MCF 10A (cell line): ENCODE data around the gene NUP62. TPM values are rescaled to one million over a fixed set of nuclear protein-coding genes. Genes with fewer than 3 reads are reported as not detected.

Experiments
- BruUV-seq: library from RNA; stranded (reverse); fragments of 400-500 nt; replicated peaks from 2 replicates; lab custom pipeline; 2021; lab: Mats Ljungman, UMichigan
- CTCF ChIA-PET: fragments of 300-600 bp; sonication (Branson Sonifier 250); formaldehyde crosslinking; extraction: SDS; loops from one replicate; lab custom pipeline; 2021; ENCODE audit warnings: antibody characterized with exemption, inconsistent platforms; lab: Yijun Ruan, JAX
- POLR2A ChIA-PET: fragments of 300-600, 350-650 bp; sonication (Branson Sonifier 250); formaldehyde crosslinking; extraction: SDS; loops from one replicate; lab custom pipeline; 2020; ENCODE audit warnings: antibody characterized with exemption, inconsistent platforms; lab: Yijun Ruan, JAX
- DNase-seq: peaks from one replicate; pipeline ENCODE4 v3.0.0-alpha.2; 2018; ENCODE audit not compliant: unreplicated experiment
- H3K27ac Mint-ChIP-seq: one replicate; pipeline ENCODE4 v1.8.0; 2022; ENCODE audit warnings: mild to moderate bottlenecking, low read depth, mixed read lengths; ENCODE audit not compliant: unreplicated experiment
- H3K27me3 Mint-ChIP-seq: one replicate; pipeline ENCODE4 v1.8.0; 2022; ENCODE audit warnings: mixed read lengths; ENCODE audit not compliant: insufficient read depth, unreplicated experiment
- H3K36me3 Mint-ChIP-seq: one replicate; pipeline ENCODE4 v1.8.0; 2022; ENCODE audit warnings: mild to moderate bottlenecking, moderate library complexity, mixed read lengths; ENCODE audit not compliant: insufficient read depth, unreplicated experiment
- H3K4me1 Mint-ChIP-seq: one replicate; pipeline ENCODE4 v1.8.0; 2022; ENCODE audit warnings: mixed read lengths; ENCODE audit not compliant: insufficient read depth, unreplicated experiment
- H3K4me3 Mint-ChIP-seq: one replicate; pipeline ENCODE4 v1.8.0; 2022; ENCODE audit warnings: mild to moderate bottlenecking, moderate library complexity, mixed read lengths; ENCODE audit not compliant: unreplicated experiment
- H3K9me3 Mint-ChIP-seq: one replicate; pipeline ENCODE4 v1.8.0; 2022; ENCODE audit warnings: mixed read lengths; ENCODE audit not compliant: unreplicated experiment
- intact Hi-C: fragments of 100-400 bp; cut with micrococcal nuclease; formaldehyde crosslinking; loops from 2 replicates; pipeline ENCODE4 v1.14.1; 2022
- total RNA-seq: library from RNA; stranded (reverse); gene quantifications from 2 replicates; pipeline ENCODE4 v1.2.3, GENCODE V29; 2022
- TF ChIP-seq, protein P1 (sequence below): fragments of 200-600 bp; IDR thresholded peaks from one replicate; pipeline ENCODE4 v1.8.0; 2022; ENCODE audit warnings: antibody characterized with exemption, mild to moderate bottlenecking; ENCODE audit not compliant: unreplicated experiment

The NUP62 gene
- total RNA-seq, 1 experiment from 2014 or later = 44.9 TPM

- H3K27me3 Mint-ChIP-seq = no peaks in the 10 kb centered on the region
- CTCF ChIA-PET = no interaction called here
- peaks cover 10% of the 10 kb centered on the region for H3K4me1 Mint-ChIP-seq
- peaks cover 54% of the 10 kb centered on the region for H3K36me3 Mint-ChIP-seq
- POLR2A ChIA-PET = interaction anchor here (1.0 to 4.0 kb wide), 15 partner anchors 12 to 382 kb away, joined by 4 to 78 read pairs (median 9); partner anchors contain the start of genes AP2A1, ATF5, BCL2L12 and FUZ
- no peak overlapping the region for H3K4me3 Mint-ChIP-seq
- DNase-seq = peak; percentile 98
- intact Hi-C loops = loop anchor here (2.0 kb wide), 1 partner anchor 51 kb away; the partner anchor contains the start of genes ATF5 and NUP62
- TF ChIP-seq, protein P1, sequence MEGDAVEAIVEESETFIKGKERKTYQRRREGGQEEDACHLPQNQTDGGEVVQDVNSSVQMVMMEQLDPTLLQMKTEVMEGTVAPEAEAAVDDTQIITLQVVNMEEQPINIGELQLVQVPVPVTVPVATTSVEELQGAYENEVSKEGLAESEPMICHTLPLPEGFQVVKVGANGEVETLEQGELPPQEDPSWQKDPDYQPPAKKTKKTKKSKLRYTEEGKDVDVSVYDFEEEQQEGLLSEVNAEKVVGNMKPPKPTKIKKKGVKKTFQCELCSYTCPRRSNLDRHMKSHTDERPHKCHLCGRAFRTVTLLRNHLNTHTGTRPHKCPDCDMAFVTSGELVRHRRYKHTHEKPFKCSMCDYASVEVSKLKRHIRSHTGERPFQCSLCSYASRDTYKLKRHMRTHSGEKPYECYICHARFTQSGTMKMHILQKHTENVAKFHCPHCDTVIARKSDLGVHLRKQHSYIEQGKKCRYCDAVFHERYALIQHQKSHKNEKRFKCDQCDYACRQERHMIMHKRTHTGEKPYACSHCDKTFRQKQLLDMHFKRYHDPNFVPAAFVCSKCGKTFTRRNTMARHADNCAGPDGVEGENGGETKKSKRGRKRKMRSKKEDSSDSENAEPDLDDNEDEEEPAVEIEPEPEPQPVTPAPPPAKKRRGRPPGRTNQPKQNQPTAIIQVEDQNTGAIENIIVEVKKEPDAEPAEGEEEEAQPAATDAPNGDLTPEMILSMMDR = no peak
- H3K9me3 Mint-ChIP-seq = no peaks in the 10 kb centered on the region
- no TSS peak for BruUV-seq
- H3K27ac Mint-ChIP-seq = no peak overlapping the region
Measured at GRCh38 chr19:49877879-49878743, 51.2 kb downstream of the NUP62 start.

GRCh38 chr19:49877020-49877878, 52.1 kb downstream of the NUP62 start, which contains the start of the genes AKT1S1 and TBC1D17:
AKT1S1 (minus strand) TSS chr19:49877355; CDS start chr19:49873295, 4,060 bp downstream.
TBC1D17 (plus strand) TSS chr19:49877702; CDS start chr19:49877724, 22 bp downstream.
- POLR2A ChIA-PET = interaction anchor here (0.7 to 4.0 kb wide), 23 partner anchors 11 to 634 kb away, joined by 3 to 78 read pairs (median 8); partner anchors contain the start of genes AP2A1, ATF5, BCL2L12 and FUZ
- TF ChIP-seq, protein P1 = no peak
- peaks cover 53% of the 10 kb centered on the region for H3K36me3 Mint-ChIP-seq
- intact Hi-C loops = loop anchor here (2.0 kb wide), 1 partner anchor 52 kb away; the partner anchor contains the start of genes ATF5 and NUP62
- BruUV-seq = TSS peak; percentile 55
- CTCF ChIA-PET = no interaction called here
- no peak within 1 kb of the TSS for H3K4me3 Mint-ChIP-seq
- no peaks in the 10 kb centered on the region for H3K27me3 Mint-ChIP-seq
- peak; percentile 100 for DNase-seq
- H3K4me1 Mint-ChIP-seq = peaks cover 10% of the 10 kb centered on the region
- no peaks in the 10 kb centered on the region for H3K9me3 Mint-ChIP-seq
- H3K27ac Mint-ChIP-seq = no peak within 1 kb of the TSS

DNA sequence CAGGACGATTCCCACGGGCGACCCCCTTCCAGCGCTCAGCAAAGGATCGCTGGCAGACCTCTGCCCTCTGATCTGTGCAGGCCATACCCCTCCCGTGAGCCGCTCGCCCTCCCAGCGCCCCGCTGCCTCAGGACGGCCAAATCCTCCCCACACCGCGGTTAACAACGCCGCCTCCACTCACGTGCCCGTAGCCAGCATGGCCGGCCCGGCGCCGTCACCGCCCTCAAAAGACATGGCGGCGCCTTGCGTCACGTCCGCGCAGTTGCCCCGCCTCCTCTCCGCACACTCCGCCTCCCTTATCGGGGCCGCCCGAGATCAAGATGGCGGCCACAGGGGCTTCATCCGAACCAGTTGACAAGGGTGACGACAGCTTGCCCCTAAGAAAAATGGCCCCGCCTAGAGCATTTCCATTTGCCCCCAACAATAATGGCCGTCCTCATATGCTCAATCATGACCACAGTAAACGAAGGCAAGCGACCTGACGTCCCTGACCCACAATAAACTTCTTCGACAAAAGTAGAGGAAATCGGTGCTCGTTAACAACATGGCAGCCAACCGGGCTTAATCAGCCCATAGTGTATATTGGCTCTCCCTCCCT, 52.8 kb downstream of the NUP62 start:
- DNase-seq = peak; percentile 99
- TF ChIP-seq, protein P1 = no peak
- Mint-ChIP-seq H3K4me1 (peaks cover 10% of the 10 kb centered on the region), H3K27ac (no peak overlapping the region), H3K27me3 (no peaks in the 10 kb centered on the region), H3K9me3 (no peaks in the 10 kb centered on the region), H3K4me3 (no peak overlapping the region), H3K36me3 (peaks cover 52% of the 10 kb centered on the region)
- CTCF ChIA-PET = no interaction called here
- POLR2A ChIA-PET = interaction anchor here (0.7 to 4.0 kb wide), 22 partner anchors 10 to 634 kb away, joined by 3 to 78 read pairs (median 8); partner anchors contain the start of genes AP2A1, ATF5, BCL2L12 and FUZ
- BruUV-seq = no TSS peak
- intact Hi-C loops = loop anchor here (2.0 kb wide), 1 partner anchor 52 kb away; the partner anchor contains the start of genes ATF5 and NUP62
